ENCODE measurements around the gene RFC2.

RFC2 gene

DNA sequence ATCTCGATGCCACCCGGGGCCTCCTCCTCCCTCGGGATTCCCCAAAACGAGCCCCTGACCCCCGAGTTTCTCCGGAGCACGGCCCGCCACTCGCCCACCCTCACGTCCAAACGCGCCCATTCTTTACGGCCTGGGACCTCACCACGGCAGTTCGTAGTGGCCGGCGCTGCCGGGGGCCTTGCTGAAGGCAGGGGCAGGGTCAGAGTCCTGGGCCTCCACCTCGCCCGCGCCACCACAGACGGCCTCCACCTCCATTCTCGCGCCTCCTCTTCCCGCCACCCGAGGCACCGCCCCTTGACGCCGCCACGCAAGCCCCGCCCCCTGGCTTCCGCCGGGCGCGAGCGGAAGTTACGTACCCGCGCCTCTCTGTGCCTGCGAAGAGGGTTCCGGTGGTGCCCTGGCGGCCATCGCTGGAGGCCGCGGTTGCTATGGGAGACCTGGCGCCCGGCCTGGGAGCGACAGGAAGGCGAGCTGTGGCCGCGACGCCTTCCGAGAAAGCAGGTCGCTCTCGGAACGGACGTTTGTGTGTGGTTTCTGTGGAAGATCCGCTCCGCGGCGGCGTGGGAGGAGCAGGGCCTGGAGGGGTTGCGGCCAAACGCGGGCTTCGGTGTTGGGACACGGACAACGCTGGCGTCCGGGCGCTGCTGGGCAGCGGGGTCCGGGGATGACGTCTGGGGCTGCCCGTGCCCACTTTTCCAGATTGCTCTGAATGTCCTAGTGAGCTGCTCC, at the start of gene RFC2:
Gene RFC2, minus strand, starts transcription at position 271 of the 729 bp plus-strand sequence. Its CDS starts 16 bp downstream, at position 255.
- H3K4me3 ChIP-seq (ENCODE audit: control insufficient read depth, low read depth, low read length): peak within 1 kb of the TSS; percentile 64
- peak; percentile 75 for DNase-seq (ENCODE audit: low read depth)
- TF ChIP-seq, protein P1, sequence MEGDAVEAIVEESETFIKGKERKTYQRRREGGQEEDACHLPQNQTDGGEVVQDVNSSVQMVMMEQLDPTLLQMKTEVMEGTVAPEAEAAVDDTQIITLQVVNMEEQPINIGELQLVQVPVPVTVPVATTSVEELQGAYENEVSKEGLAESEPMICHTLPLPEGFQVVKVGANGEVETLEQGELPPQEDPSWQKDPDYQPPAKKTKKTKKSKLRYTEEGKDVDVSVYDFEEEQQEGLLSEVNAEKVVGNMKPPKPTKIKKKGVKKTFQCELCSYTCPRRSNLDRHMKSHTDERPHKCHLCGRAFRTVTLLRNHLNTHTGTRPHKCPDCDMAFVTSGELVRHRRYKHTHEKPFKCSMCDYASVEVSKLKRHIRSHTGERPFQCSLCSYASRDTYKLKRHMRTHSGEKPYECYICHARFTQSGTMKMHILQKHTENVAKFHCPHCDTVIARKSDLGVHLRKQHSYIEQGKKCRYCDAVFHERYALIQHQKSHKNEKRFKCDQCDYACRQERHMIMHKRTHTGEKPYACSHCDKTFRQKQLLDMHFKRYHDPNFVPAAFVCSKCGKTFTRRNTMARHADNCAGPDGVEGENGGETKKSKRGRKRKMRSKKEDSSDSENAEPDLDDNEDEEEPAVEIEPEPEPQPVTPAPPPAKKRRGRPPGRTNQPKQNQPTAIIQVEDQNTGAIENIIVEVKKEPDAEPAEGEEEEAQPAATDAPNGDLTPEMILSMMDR (IDR thresholded peaks at IDR 0.05; ENCODE audit: control insufficient read depth, insufficient read depth, low read depth, low read length, missing control alignments): peak; percentile 32

DNA sequence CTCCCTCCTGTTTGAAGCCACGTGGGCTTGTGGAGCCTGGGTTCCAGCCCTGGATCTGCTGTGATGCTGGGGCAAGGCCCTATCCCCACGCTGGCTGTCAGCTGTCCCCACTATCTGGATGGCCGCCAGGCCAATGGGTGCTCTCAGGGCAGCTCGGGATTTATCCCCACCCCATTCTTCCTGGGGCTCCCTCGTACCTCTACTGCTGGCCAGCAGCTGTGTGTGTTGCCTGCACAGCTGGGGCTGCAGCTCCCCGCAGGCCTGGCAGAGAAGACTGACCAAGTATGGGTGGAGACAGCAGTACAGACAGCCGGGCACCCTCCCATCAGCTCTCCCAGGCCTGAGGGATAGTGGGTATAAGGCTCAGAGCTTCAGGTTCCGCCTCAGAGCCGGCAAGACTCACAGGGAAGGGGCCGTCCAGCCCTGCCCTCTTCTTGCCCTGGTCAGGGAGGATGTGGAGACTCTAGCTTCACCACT, 48.6 kb upstream of the RFC2 start:
- TF ChIP-seq, protein P1 (IDR thresholded peaks at IDR 0.05; ENCODE audit: control insufficient read depth, insufficient read depth, low read depth, low read length, missing control alignments): no peak
- H3K4me3 ChIP-seq (ENCODE audit: control insufficient read depth, low read depth, low read length): no peak overlapping the region
- DNase-seq (ENCODE audit: low read depth): no peak

DNA sequence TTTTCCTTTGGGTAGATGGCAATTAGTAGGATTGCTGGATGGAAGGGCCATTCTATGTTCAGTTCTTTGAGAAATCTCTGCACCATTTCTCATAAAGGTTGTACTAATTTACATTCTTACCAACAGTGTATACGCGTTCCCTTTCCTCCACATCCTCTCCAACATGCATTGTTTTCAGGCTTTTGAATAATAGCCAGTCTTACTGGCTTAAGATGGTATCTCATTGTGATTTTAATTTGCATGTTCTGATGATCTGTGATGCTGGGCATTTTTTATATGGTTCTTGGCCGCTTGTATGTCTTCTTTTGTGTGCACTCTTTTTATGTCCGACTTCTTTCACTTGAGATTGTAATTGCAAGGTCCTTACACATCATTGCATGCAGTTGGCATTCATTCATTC, 46.7 kb upstream of the RFC2 start:
- TF ChIP-seq, protein P1 (IDR thresholded peaks at IDR 0.05; ENCODE audit: control insufficient read depth, insufficient read depth, low read depth, low read length, missing control alignments): no peak

DNA sequence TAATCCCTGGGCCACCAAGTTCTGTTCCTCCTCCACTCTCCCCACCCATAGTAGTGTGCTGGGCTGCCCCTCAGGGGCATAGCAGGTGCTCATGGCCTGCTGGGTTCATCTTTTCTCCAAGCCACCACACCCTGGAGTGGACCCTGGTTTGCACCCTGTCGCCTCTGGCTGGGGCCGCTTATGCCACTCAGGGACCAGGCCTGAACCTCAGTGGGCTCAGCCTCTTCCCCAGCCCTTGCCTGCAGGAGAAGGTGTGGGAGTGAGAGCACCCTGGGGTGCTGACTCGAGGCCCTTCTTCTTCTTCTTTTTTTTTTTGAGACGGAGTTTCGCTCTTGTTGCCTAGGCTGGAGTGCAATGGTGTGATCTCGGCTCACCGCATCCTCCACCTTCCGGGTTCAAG, 45.2 kb upstream of the RFC2 start:
- no peak for DNase-seq (ENCODE audit: low read depth)
- TF ChIP-seq, protein P1 (IDR thresholded peaks at IDR 0.05; ENCODE audit: control insufficient read depth, insufficient read depth, low read depth, low read length, missing control alignments): no peak
- H3K4me3 ChIP-seq (ENCODE audit: control insufficient read depth, low read depth, low read length): no peak overlapping the region

More for the DNA sequence above, 46.7 kb upstream of the RFC2 start:
- DNase-seq (ENCODE audit: low read depth): no peak
- no peak overlapping the region for H3K4me3 ChIP-seq (ENCODE audit: control insufficient read depth, low read depth, low read length)

DNA sequence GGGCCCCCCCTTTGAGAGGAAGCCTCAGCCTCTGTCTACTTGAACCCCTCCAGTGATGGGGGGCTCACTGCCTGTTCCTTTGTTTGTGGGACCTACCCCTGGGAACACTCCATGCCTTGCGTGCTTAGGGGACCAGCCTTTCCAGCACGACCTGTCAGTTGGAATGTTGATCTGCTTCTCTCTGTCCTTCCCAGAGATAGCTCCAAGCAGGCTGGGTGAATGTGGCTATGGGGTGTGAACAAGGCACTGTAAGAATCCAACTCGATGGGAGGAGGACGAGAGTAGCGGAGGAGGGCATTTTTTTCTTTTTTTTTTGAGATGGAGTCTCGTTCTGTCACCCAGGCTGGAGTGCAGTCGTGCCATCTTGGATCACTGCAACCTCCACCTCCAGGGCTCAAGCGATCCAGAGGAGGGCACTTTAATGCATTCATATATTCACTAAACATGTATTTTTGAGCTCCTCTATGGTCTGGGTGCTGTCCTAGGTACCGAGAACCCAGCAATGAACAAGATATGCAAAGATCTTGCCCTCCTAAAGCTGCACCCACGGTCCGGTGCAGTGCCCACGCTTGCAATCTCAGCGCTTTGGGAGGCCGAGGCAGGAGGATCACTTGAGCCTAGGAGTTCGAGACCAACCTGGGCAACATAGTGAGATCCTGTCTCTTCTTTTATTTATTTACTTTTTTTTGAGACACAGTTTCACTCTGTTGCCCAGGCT, 43.5 kb upstream of the RFC2 start:
- TF ChIP-seq, protein P1 (IDR thresholded peaks at IDR 0.05; ENCODE audit: control insufficient read depth, insufficient read depth, low read depth, low read length, missing control alignments): no peak
- DNase-seq (ENCODE audit: low read depth): no peak
- H3K4me3 ChIP-seq (ENCODE audit: control insufficient read depth, low read depth, low read length): no peak overlapping the region

DNA sequence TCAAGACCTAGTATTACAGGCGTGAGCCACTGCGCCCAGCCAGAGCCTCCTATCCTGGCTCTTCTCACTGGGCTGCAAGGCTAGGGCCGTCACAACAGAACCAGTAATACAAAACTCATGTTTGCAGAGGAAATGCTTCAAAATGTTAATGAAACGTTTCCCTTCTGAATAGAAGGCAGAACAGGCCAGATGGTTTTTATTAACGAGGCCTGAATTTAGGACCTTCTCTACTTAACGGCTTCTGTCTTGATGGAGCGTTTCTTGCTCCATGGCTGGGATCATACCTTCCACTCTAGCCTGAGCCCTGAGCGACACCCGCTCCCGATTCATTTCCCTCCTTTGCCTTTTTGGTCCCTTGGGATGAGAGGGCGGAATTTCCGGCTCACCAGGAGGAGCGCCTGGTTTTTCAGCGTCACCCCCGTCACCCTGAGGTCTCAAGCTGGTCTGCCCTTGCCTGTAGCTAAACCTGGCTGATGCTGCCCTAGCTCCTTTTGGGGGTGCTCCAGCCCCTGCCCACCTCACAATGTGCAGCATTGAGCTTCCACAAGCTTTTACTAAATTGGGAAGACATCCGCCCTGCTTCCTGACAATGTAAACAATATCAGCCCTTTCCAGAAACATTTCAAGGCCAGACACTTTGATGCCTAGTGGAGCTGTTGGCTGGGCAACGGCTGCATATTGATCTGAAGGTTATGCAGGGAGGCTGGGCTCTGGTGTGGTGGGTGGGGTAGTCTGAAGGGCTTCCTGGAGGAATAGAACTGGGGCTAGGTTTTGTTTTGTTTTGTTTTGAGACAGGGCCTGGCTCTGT, 40.2 kb upstream of the RFC2 start:
- no peak overlapping the region for H3K4me3 ChIP-seq (ENCODE audit: control insufficient read depth, low read depth, low read length)
- no peak for DNase-seq (ENCODE audit: low read depth)
- TF ChIP-seq, protein P1 (IDR thresholded peaks at IDR 0.05; ENCODE audit: control insufficient read depth, insufficient read depth, low read depth, low read length, missing control alignments): no peak
